ENCODE measurements around the gene DIO1.
"Not testable (repeated sequence)": the region's sequence is repeated elsewhere in the genome, so short reads cannot be mapped to it uniquely, and the experiment has no call there.

DIO1 gene

DNA sequence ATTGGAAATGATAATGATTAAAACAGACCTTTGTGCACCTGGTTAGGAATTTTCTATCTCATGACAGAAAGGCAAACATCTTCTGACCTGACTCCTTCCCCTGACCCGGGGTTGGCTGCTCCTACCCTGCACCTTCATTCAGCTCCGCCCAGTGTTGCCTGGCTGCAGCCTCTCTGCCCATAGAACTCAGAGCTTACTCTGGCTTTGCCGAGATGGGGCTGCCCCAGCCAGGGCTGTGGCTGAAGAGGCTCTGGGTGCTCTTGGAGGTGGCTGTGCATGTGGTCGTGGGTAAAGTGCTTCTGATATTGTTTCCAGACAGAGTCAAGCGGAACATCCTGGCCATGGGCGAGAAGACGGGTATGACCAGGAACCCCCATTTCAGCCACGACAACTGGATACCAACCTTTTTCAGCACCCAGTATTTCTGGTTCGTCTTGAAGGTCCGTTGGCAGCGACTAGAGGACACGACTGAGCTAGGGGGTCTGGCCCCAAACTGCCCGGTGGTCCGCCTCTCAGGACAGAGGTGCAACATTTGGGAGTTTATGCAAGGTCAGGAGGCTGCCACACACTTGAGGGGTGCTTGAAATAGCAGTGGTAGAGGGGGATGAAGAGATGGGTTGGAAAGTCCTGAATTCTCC is at the start of gene DIO1:
DIO1 (plus strand) TSS at position 189 of the 638 bp plus-strand sequence; CDS start at position 213, 24 bp downstream.
- no peak for DNase-seq

- DNase-seq, result no peak
These were observed 46.0 kb upstream of the DIO1 start for GRCh38 chr1:53847980-53848379.

DNA sequence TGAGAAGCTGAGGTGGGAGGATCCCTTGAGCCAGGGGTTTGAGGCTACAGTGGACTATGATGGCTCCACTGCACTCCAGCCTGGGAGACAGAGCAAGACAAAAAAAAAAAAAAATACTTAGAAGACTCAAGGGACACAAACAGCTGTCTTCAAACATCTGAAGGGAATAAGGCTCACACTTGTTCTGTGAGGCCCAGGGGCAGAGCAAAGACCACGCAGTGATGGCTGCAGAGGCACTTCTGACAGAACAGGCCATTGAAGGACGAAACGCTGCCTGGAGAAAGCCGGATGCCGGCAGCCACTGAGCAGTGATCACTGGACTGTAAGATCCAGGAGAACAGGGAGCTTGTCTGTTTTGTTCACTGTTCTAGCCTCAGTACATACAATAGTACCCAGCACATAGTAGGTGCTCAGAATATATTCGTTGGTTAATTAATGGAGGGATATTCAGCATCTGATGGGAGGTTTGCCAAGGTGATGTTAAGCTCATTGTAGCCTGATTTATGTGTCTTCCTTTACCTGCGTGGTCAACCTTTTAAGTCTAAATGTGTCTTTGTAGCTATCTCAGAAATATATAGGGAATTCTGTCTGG is 43.8 kb upstream of the DIO1 start:
- no peak for DNase-seq

GRCh38 chr1:53851571-53852285 is 42.3 kb upstream of the DIO1 start:
- DNase-seq, result no peak

GRCh38 chr1:53860967-53861411 is 33.0 kb upstream of the DIO1 start:
- peak; percentile 69 for DNase-seq

GRCh38 chr1:53862507-53862906 is 31.5 kb upstream of the DIO1 start:
- DNase-seq, result no peak

DNA sequence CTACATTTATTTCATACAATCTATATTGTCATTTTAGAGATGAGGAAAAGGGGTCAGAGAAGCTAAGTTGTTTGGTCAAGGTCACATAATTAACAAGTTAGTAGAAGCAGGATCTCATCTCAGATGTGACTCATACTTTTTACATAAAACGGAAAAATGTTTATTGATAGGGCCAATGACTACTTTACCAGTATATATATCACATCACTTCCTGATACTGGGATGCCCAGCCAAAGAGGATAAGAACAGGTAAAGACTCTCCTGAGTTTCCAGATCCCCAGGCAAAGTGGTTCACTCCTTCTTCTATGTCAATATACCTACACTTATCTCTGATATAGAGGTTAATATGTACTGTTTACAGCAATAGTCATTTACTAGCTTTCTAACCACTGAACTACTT is 25.4 kb upstream of the DIO1 start:
- DNase-seq, result no peak

GRCh38 chr1:53869454-53870117 is 24.4 kb upstream of the DIO1 start:
- no peak for DNase-seq

DNA sequence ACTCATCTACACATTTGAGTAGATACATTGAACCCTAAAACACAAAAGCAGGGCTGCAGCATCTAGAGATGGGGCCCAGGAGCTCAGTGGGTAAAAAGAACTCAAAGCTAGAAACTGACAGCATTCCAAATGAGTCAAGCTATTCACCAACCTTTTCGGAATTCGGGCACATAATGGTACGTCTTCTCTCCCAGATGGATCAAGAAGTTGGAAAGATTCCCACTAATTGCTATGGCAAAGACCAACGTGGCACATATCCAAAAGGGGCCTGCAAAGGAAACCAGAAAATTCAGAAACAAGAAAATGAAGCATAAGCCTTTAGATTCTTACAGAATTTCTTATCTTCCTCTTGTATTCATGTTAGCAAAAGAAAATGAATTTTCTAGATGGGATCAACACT is 22.8 kb upstream of the DIO1 start:
- no peak for DNase-seq

DNA sequence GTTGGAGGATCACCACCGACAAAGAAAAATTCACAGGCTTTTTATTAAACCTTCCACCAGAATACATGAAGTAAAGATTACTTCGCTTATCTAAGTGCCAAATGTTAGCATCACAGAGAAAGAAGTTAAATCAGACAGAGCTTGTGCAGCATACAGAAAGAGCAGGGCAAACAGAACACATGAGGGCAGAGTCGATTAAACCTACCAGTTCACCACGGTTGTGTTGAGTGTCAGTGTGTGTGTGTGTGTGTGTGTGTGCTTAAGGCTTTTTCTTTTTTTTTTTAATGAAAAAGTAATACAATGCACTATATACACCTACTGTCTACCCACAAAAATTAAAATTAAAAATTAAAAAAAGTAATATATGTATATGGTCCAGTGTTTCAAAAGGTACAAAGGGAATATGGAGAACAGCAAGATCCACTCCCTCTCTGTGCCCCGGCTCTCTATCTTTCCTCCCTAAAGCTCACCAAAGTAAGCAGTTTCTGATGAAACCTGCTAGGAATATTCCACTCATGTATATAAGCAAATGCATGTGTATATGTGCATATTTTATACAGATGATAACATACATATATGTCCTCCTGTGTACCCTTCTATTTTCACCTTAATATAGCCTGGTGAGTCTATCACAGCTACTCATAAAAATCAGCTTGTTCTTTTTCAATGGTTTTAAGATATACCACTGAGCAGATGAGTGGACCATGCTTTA is 22.1 kb upstream of the DIO1 start:
- DNase-seq, result no peak

GRCh38 chr1:53875150-53875549 is 18.8 kb upstream of the DIO1 start:
- not testable (repeated sequence) for DNase-seq

- peak; percentile 57 for DNase-seq
These were observed 15.4 kb upstream of the DIO1 start for GRCh38 chr1:53878492-53879105.

GRCh38 chr1:53881853-53882252 is 12.1 kb upstream of the DIO1 start:
- DNase-seq, result not testable (repeated sequence)

GRCh38 chr1:53883600-53883999 is 10.4 kb upstream of the DIO1 start:
- DNase-seq, result not testable (repeated sequence)

GRCh38 chr1:53888681-53889080 is 5.3 kb upstream of the DIO1 start:
- no peak for DNase-seq

GRCh38 chr1:53889304-53890298 is 4.4 kb upstream of the DIO1 start, which contains the start of gene YIPF1:
TSS of gene YIPF1 (minus strand) at chr1:53889797. CDS start at chr1:53888937, 860 bp downstream.
- peak; percentile 87 for DNase-seq

GRCh38 chr1:53890522-53890941 is 3.5 kb upstream of the DIO1 start:
- DNase-seq, result no peak

- DNase-seq, result no peak
These were observed 3.0 kb upstream of the DIO1 start for GRCh38 chr1:53891018-53891417.

GRCh38 chr1:53891678-53892077 is 2.3 kb upstream of the DIO1 start:
- DNase-seq, result no peak

GRCh38 chr1:53892911-53893310 is 1.1 kb upstream of the DIO1 start:
- peak; percentile 16 for DNase-seq

DNA sequence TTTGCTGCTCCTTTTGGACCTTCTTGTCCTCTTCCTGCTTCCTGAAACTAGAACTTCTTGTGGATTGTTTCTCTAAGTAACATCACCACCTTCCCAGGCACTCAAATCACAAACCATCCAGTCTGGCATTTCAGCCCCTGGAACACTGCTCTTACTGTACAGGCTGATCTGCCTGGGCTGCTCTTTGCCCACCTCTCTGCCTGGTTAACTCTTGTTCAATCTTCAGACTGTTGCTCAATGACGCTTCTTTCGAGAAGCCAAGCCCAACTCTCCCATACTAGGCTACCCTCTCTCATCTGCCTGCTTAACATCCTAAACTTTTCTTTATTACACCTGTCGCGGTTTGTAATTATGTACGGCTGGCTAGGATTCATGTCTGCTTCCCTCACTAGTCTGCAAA is 657 bp downstream of the DIO1 start:
- DNase-seq, result no peak

All from CD4-positive, alpha-beta T cell treated with Interleukin-17A for 1 hour (primary cell).